ENCODE measurements around the gene MBNL2.

Gene MBNL2

DNA sequence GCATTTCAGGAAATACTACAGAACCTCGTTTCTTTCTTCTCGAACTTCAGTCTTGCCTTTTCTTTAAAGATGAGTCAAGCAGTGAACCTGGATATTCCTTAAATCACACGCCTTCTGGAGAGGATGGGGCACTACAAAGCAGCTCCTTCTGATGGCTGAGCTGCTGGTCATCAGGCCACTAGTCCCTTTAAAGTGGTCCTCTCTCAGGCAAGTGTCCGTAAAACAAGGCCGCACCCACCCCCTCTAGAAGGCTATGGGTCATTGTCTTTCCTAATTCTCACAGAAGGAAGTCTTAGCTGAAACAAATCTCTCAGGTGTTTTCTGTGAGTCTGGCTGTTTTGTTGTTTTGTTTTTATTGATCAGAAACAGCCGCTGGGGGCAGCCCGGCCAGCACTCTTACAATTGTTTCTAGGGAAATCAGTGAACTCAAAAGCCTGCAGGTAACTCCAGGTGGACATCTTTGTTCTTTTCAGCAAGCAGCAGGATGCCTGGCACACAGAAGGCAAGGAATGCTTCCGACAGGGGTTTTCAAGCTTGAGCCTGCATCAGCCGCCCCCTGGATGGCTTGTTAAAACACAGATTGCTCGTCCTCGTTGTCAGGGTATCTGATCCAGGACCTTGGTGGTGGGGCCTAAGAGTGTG is 45.4 kb downstream of the MBNL2 start:
- no peak overlapping the region for H3K4me3 ChIP-seq (ENCODE audit: low read depth, low read length)

DNA sequence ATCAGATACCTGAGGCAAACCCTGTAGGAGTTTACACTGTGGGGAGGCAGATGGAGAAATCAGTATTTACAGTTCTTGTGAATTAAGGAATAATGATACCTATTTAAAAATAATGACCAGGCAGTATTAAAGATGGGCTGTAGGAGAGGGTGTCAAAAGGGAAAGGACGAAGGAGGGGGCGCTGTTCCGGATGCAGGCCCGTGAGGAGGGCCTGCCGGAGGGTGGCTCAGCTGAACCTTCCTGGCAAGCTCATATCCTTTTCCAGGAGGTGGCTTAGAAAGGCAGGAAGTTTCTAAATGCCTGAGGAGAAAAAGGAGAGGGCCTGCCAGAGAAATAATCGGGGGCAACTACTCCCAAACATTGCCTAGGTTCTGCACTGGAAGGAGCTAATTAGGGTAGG is 46.6 kb downstream of the MBNL2 start:
- no peak overlapping the region for H3K4me3 ChIP-seq (ENCODE audit: low read depth, low read length)

DNA sequence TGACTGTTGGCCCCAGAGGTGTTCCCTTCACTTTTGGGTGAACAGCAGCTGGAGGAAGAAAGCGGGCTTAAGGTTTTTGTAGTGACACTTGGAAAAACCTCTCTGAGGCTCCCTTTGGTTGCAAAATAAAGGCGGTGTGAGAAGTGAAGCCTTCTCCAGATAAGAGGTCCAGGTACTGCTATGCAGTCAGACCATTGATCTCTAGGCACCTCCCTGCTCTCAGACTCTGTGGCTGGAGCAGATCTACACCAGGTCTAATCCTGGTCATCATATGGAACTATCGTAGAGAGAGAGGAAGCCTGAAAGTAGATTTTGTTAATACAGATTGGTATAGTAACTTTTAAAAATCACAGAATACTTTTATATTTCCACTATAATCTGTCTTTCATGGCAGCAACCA is 47.5 kb downstream of the MBNL2 start:
- no peak overlapping the region for H3K4me3 ChIP-seq (ENCODE audit: low read depth, low read length)

DNA sequence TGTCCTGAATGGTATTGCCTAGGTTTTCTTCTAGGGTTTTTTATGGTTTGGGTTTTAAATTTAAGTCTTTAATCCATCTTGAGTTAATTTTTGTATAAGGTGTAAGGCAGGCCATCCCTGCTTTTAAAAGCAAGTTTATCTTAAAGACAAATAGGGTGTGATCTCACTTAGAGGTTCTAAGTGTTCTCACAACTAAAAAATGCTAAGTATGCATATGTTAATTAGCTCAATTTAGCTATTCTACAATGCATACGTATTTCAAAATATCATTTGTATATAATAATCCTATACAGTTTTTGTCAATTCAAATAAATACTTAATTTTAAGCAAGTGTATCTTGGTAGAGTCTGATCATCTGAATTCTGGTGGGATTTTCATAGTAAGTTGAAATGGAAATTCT is 50.4 kb downstream of the MBNL2 start:
- no peak overlapping the region for H3K4me3 ChIP-seq (ENCODE audit: low read depth, low read length)

DNA sequence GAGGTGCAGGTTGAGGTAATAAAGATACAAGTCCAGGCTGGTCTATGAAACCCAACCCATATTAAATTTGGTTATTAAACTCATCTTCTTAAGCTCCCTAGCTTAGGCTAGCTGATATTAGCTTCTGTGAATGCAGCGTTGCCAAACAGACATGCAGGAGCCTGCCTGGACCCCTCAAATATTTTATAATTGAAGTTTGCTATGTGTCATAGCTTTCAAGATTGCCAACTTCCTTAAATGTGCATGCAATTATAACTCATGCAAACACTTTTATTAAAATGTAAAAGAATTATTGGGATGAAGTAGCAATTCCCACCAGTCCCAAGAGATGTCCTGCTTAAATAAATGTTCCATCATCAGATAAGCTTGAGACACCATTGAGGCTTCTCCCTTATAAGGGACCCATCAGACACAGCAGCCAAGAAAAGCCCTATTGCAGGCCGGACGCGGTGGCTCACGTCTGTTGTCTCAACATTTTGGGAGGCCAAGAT is 51.3 kb downstream of the MBNL2 start:
- no peak overlapping the region for H3K4me3 ChIP-seq (ENCODE audit: low read depth, low read length)

DNA sequence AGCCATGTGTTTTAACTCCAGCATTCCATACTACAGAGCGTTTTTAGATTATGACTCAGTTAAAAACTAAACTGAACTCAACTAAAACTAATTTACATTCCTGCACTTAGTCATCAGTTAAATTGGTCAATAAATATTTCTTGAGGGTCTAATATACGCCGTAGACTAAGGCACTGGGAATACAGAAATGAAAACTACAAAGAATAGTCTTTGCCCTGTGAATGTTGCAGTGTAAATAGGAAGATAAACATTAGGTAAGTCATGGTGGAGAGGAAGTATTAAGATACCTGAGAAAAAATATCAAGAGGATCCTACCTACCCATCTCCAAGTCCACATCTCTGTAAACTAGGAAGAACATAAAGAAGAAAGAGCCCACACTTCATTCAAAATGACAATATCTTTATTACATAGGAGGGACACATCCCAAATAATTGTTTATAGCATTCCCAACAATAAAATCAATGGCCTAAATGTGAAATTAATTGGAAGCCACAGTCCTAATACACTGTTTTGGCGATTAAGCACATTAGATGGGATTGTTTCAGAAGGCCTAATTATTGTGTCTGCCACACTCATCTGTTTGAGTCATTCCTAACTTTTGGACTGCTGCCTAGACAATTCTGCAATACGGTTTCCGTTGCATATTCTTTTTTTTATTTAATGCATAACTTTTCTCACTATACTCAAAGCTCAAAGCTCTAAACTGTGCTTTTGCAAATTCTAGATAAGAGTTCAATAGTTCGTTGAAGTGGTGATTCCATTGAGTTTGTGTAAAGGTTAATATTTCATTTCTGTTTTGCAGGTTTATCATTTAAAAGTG is 52.9 kb downstream of the MBNL2 start:
- H3K4me3 ChIP-seq (ENCODE audit: low read depth, low read length): no peak overlapping the region

DNA sequence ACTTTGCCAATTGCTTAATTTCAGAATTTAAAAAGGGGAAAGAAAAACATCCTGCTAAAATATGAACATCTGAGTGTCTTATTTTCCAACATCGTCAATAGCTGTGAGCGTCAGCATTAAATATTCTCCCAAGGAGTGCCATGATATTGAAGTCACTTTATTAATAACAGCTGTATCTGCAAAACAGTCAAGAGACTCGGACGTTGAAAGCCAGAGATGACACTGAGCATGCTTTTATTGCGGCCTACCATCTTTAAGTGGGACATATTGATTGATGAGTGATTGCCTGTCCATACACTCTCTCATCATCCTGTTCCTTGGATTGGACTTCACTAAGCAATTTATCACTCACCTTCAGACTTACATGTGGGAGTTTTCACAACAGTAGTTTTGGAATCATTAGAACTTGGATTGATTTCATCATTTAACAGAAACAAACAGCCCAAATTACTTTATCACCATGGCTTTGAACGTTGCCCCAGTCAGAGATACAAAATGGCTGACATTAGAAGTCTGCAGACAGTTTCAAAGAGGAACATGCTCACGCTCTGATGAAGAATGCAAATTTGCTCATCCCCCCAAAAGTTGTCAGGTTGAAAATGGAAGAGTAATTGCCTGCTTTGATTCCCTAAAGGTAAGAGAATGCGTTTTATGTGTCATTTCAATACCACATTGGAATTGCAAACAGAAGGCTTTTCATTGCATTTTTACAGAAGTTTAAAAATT is 53.8 kb downstream of the MBNL2 start:
- no peak overlapping the region for H3K4me3 ChIP-seq (ENCODE audit: low read depth, low read length)

DNA sequence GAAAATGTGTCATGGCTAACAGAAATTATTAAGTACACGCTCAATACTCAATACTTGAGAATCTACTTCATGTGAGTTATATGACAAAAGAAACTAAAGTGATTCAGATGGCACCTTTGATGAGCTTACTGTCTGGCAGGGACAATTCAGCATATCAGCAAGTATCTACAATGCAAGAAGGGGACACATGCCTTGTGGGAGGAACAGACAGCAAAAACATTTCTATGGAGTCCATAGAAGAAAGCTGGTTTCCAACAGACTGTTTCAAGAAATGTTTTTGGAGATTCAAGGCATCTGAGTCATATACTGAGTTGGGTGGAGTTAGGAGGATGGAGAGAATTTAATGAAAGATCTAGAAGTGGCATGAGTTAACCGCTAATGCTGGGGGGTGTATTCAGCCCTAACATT is 54.7 kb downstream of the MBNL2 start:
- H3K4me3 ChIP-seq (ENCODE audit: low read depth, low read length): no peak overlapping the region

DNA sequence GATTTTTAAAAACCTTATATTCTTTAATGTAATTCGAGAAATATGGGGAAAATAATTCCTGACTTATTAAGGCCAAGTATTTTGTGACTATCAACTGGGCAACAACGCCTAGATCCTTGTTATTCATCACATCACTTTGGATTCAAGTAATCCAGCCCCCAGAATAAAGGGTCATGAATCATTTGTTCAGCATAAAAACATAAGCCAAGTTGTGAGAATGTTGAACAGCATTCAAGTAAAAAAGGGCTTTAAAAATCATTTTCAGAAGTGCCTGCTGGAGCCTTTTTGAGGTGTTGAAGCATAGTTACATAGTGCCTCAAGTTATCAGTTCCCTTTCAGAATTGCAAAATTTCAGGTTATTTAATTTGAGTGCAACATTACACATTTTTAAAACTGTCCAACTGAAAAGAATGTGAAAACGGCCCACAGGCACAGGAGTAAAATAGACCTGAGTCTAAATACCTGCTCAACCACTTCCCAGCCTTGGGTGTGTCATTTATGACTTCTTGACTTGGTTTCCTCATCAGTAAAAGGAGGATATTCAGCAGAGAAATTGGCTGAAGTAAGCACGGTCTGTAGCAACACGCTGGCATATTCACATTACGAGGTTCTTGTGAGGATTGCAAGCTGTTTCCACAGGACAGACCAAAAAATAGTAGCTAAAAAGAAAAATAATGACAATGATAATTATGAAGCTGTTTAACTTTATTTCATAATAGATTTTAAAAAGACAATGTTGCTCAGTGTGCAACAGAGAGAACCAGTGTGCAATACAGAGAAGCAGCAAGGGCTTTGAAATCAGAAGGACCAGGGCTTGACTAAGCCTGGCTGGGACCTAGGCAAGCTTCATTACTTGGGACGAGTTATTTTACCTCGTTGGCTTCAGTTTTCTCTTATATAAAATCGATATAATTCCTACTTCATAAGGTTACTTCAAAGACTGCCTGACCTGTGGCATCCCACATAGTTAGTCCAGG is 56.6 kb downstream of the MBNL2 start:
- H3K4me3 ChIP-seq (ENCODE audit: low read depth, low read length): no peak overlapping the region

DNA sequence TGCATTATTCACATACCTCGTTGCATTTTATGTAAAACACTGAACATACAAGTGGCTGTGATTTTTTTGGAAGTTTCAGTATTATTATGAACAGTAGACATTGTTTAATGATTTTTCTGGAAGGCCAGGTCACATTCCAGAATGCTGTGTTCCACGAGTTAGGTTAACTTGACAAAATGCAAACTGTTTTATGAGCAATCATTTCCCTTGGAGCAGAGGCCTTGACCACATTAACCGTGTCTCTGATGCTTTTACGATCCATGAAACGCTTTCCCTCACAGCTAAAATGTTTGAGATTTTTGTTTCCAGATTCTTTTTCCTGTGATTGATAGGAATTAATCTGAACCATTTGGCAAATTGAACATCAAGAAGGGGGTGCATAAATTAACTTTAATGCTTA is 57.8 kb downstream of the MBNL2 start:
- H3K4me3 ChIP-seq (ENCODE audit: low read depth, low read length): no peak overlapping the region

DNA sequence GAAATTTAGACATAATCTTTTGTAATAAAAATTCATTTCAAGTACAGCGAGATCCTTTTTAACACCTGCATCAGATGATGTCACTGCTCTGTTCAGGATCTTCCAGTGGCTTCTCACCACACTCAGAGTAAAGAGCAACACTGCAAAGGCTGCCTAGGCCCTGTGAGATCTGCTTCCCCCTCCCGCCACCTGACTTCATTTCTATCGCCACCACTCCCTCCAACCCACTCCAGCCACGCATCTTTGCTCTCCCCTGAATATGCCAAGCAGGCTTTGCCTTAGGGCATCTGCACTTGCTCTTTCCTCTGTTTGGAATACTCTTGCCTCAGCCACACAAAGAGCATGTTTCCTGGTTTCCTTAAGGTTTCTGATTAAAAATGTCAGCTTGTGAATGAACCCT is 58.3 kb downstream of the MBNL2 start:
- no peak overlapping the region for H3K4me3 ChIP-seq (ENCODE audit: low read depth, low read length)

DNA sequence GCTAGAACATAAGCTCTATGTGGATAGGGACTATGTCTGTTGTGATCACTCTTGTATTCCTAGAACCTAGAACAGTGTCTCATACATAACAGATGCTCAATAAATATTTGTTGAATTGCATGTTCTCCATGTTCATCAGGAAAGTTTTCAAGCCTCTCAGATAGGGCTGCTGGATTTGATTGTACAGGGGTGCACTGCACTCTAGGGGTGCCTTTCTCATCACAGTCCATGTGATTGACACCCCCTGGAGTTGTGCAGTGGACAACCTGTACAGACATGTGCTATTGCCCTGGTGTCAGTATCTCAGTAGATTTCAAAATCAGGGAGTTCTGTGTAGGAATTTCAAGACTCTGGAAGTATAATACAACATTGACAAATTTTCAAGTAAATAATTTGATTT is 58.9 kb downstream of the MBNL2 start:
- no peak overlapping the region for H3K4me3 ChIP-seq (ENCODE audit: low read depth, low read length)

DNA sequence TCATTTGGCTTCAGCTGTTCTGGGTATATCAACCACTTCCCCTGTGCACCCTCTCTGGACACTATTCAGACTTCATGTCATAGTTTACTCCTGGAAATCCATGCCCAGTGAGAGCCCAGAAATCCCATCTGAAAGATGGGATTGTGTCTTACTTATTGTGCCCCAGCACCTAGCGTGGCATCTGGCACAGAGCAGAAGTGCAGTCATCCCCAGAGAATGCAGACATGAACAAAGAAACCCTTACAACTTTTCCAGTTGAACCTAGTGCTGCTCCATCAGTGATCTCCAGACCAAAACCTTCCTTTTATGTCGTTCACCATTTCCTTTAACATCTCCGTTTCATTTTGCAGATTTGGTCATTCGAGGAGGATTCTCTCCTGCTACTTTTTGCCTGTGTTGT is 60.6 kb downstream of the MBNL2 start:
- no peak overlapping the region for H3K4me3 ChIP-seq (ENCODE audit: low read depth, low read length)

DNA sequence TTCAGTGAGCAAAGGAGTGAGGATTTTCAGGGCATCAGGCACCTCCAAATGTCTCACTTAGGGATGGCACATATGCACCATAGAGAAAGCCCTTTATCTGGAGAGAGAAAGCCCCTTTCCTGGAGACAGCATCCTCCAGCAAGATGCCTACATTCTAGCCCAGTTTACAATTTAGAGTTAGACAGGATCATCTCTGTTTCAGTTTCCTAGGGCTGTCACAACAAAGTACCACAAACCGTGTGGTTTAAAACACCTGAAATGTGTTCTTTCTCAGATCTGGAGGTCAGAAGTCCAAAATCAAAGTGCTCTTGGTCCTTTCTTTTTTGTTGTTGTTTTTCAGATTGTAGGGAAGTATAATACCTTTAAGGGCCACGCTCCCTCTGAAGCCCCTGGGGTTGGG is 61.8 kb downstream of the MBNL2 start:
- no peak overlapping the region for H3K4me3 ChIP-seq (ENCODE audit: low read depth, low read length)

DNA sequence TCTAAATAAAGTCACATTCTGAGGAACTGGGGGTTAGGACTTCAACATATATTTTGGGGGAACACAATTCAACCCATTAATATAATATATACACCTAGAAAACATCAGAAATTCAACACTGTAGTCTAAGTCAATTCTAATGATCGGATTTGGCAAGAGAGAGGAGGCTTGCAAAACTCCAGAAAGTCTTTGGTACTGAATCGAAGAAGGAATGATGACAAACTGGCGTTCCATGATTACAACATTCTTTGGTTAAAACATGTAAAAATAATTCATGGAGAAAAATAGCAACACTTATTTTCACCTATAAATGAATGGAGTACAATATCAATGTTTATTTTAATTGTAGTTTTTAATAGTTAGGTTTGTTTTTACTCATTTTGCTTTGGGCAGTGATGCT is 62.4 kb downstream of the MBNL2 start:
- H3K4me3 ChIP-seq (ENCODE audit: low read depth, low read length): no peak overlapping the region

DNA sequence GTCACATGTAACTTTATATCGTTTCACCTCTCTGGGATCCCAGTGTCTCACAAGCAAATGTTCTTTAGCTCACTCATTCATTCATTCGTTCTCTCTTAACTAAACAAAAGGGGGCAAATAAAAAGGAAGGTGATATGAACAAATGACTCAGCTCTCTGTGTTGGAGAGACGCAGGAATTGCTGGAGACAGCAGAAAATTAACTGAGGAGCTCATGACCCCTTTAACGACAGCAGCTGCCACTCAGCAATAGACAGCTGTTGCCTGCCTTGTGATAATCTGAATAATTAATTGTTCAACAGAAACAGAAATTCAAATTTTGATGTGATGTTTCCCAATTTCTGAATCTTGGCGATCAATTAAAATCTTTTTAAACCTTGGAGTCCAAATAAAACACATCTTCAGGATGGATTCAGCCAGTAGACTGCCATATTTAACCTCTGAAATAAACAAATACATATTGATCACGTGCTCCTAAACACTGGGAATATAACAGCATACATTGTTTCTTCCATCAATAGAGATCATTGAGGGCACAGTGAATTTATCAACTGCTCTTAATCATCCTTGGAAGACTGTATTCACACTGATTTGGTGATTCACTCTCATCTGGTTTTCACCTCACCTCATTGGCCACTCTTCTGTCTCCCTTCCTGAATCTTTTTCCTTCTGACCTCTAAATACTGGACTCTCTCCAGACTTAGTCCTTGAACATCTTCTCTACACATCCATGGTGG is 63.3 kb downstream of the MBNL2 start:
- no peak overlapping the region for H3K4me3 ChIP-seq (ENCODE audit: low read depth, low read length)

DNA sequence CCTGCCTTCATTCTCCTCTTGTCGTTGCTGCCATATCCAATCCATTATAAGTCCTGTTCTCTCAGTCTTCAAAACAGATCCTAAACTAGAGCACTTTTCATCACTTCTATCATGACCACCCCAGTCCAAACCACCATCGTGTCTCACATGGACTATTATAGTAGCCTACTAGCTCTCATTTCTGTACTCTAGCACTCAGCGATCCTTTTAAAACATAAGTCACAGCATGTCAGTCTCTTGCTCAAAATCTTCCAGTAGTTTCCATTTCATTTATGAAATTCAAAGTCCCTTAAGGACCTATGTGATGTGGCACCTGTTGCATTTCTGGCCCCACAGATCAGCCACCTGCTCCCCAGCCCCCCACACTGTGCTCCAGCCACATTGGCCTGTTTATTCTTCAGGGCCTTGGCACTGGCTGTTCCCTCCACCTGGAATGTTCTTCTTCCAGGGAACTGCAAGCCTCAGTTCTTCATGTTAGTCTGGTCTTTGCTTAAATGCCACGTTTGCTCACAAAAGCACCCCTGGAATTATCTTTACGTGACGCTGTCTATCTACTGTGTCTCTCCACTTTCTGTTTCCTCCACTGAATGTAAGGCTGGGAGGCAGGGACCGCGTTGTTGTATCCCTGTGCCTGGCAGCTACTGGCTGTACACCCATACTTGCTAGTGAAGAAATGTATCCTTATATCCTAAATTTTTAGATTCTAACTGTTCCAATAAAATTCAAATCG is 64.3 kb downstream of the MBNL2 start:
- no peak overlapping the region for H3K4me3 ChIP-seq (ENCODE audit: low read depth, low read length)

DNA sequence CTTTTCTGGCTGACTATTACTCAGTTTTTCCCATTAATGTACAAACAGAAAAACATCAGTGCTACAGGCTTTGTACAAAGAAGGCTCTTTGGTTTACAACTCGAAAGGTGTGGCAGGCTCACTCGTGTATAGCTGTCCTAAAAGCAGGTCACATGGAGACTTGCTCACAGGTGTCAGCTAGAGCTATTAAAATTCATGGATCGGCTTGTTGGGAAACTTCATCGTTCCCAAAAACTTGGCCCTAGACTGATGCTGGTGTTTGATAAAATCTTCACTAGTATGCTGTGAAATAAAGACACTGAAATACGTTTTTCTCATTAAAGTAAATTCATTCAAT is 64.9 kb downstream of the MBNL2 start:
- H3K4me3 ChIP-seq (ENCODE audit: low read depth, low read length): no peak overlapping the region

DNA sequence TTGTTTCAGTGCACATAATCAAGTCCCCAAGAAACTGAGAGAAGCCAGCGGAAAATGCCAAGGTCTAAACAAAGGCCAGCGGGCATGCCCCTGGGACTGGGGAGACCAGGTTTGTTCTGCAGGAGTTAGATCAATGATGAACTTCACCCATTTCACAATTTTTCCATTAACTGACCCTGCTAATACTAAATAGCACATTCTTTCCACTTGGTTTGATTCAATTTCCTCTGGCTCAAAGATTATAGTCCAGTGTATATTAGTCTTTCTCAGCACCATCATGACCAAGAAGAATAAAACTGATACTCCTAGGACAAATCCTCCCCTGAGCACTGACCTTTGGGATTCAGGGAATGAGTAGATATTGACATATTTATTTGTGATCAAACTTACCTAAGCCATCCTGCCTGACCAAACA is 66.4 kb downstream of the MBNL2 start:
- H3K4me3 ChIP-seq (ENCODE audit: low read depth, low read length): no peak overlapping the region
